K562 (cell line): ENCODE data around the gene IL17D. TPM values are rescaled to one million over a fixed set of nuclear protein-coding genes. Genes with fewer than 3 reads are reported as not detected.

Source experiments
- ATAC-seq: fragments of 200-7000 bp; cut with Tn5 transposase; 3 replicates; pipeline ENCODE4 v1.9.1; 2020; ENCODE audit warnings: moderate library complexity
- BruUV-seq: library from RNA; stranded (reverse); fragments of 400-500 nt; replicated peaks from 2 replicates; lab custom pipeline; 2021; lab: Mats Ljungman, UMichigan
- CTCF ChIA-PET: fragments of 300-600 bp; formaldehyde crosslinking; extraction: SDS; loops from one replicate; lab custom pipeline; 2021; ENCODE audit warnings: low intra/inter-chr PET ratio; lab: Yijun Ruan, JAX
- POLR2A ChIA-PET: fragments of 300-600, 350-650 bp; sonication (Branson Sonifier 250); formaldehyde crosslinking; extraction: SDS; loops from one replicate; lab custom pipeline; 2021; ENCODE audit warnings: antibody characterized with exemption, inconsistent platforms; lab: Yijun Ruan, JAX
- DNase-seq, 4 experiments: peaks; one replicate each; pipeline versions ENCODE4 v3.0.0 to v3.0.0-alpha.2; 2011 to 2018; ENCODE audit warnings: low spot score in 3 of 4, mixed read lengths in 3 of 4; ENCODE audit errors: extremely low read depth in 1 of 4
- FAIRE-seq: peaks from 2 replicates; lab custom pipeline; 2011; peaks lifted over from hg19 to GRCh38; lab: Jason Lieb, UNC
- H2AFZ ChIP-seq: 2 replicates; pipeline ENCODE4 v1.6.0; 2011; ENCODE audit warnings: low read depth, low read length, control low read depth, inconsistent platforms
- H3K27ac ChIP-seq: fragments of 200-600 bp; 3 replicates; pipeline ENCODE4 v1.8.0; 2011; ENCODE audit warnings: low read depth, mild to moderate bottlenecking, control low read depth, inconsistent platforms, low read length, moderate library complexity, mixed read lengths; ENCODE audit errors: extremely low read depth
- H3K27me3 ChIP-seq, 2 experiments: fragments of 300-600 bp in 1 of 2; 2 replicates in 1 of 2; 3 replicates in 1 of 2; pipeline versions ENCODE4 v1.6.0 to v1.8.0; 2011; ENCODE audit warnings: inconsistent platforms in 2 of 2, low read length in 2 of 2, mild to moderate bottlenecking in 1 of 2, mixed read lengths in 1 of 2, moderate library complexity in 1 of 2; ENCODE audit not compliant: control insufficient read depth in 2 of 2, insufficient read depth in 2 of 2
- H3K36me3 ChIP-seq: fragments of 300-600 bp; 3 replicates; pipeline ENCODE4 v1.8.0; 2011; ENCODE audit warnings: mild to moderate bottlenecking, low read length, inconsistent platforms; ENCODE audit not compliant: control insufficient read depth, insufficient read depth
- H3K4me1 ChIP-seq, 2 experiments: fragments of 200-600 bp in 1 of 2; replicated peaks in 1 of 2; 2 replicates in 1 of 2; 3 replicates in 1 of 2; pipeline versions ENCODE4 v1.5.1 to v1.8.0; 2011; ENCODE audit warnings: inconsistent platforms in 2 of 2, low read length in 2 of 2, mild to moderate bottlenecking in 1 of 2, mixed read lengths in 1 of 2, moderate library complexity in 1 of 2; ENCODE audit not compliant: control insufficient read depth in 2 of 2, insufficient read depth in 2 of 2
- H3K4me2 ChIP-seq: 2 replicates; pipeline ENCODE4 v1.6.1; 2011; ENCODE audit warnings: low read length, control low read depth, inconsistent platforms, mixed read lengths; ENCODE audit not compliant: insufficient read depth
- H3K4me3 ChIP-seq: fragments of 200-600 bp; sonication (generic), shearing (Covaris generic); 2 replicates; pipeline ENCODE4 v1.5.1; 2016; ENCODE audit warnings: control low read depth, inconsistent platforms
- H3K79me2 ChIP-seq: fragments of 200-600 bp; 3 replicates; pipeline ENCODE4 v1.8.0; 2011; ENCODE audit warnings: low read length, inconsistent platforms; ENCODE audit not compliant: control insufficient read depth, insufficient read depth
- H3K9ac ChIP-seq, 2 experiments: 2 replicates each; pipeline versions ENCODE4 v1.6.0 to v1.6.1; 2011; ENCODE audit warnings: low read depth in 2 of 2, low read length in 2 of 2, control low read depth in 1 of 2, inconsistent platforms in 1 of 2, mild to moderate bottlenecking in 1 of 2, mixed read lengths in 1 of 2; ENCODE audit not compliant: insufficient read depth in 1 of 2
- H3K9me1 ChIP-seq: one replicate; pipeline ENCODE4 v1.6.0; 2011; ENCODE audit warnings: inconsistent platforms, mild to moderate bottlenecking, low read length, moderate library complexity; ENCODE audit not compliant: control insufficient read depth, insufficient read depth
- H3K9me3 ChIP-seq: replicated peaks from 2 replicates; pipeline ENCODE4 v1.5.1; 2011; ENCODE audit warnings: low read depth, low read length, inconsistent platforms; ENCODE audit not compliant: control insufficient read depth, insufficient read depth
- H4K20me1 ChIP-seq: replicated peaks from 2 replicates; pipeline ENCODE4 v1.6.1; 2011; ENCODE audit warnings: low read length, inconsistent platforms, mixed read lengths; ENCODE audit not compliant: control insufficient read depth, insufficient read depth
- CCNT2 ChIP-seq: IDR thresholded peaks from 2 replicates; pipeline ENCODE4 v1.6.1; 2011; ENCODE audit warnings: borderline replicate concordance, low read depth, mild to moderate bottlenecking, moderate library complexity, mixed read lengths, low read length; ENCODE audit not compliant: insufficient read length; ENCODE audit errors: extremely low read depth
- KAT7 ChIP-seq: sonication (generic); formaldehyde crosslinking; IDR thresholded peaks from 2 replicates; pipeline ENCODE4 v1.8.0; 2022; ENCODE audit warnings: missing genetic modification reagents, mild to moderate bottlenecking, borderline replicate concordance
- MCM5 ChIP-seq: fragments of 450-650 bp; IDR thresholded peaks from 2 replicates; pipeline ENCODE4 v1.6.1; 2016; ENCODE audit warnings: low read depth
- MIER1 ChIP-seq: fragments of 450-650 bp; IDR thresholded peaks from 2 replicates; pipeline ENCODE4 v1.6.1; 2016; ENCODE audit warnings: antibody characterized with exemption, mild to moderate bottlenecking, low read depth
- NFIC ChIP-seq: fragments of 450-650 bp; IDR thresholded peaks from 2 replicates; pipeline ENCODE4 v1.6.1; 2017; ENCODE audit warnings: mild to moderate bottlenecking, inconsistent platforms
- PCBP2 ChIP-seq: fragments of 200-400 bp; formaldehyde crosslinking; IDR thresholded peaks from 2 replicates; pipeline ENCODE4 v1.6.1; 2018; ENCODE audit warnings: low read length, low read depth, mild to moderate bottlenecking, moderate library complexity; ENCODE audit not compliant: poor library complexity, severe bottlenecking
- POLR3G ChIP-seq: IDR thresholded peaks from 2 replicates; pipeline ENCODE4 v1.6.1; 2011; ENCODE audit not compliant: insufficient read length, insufficient replicate concordance; ENCODE audit errors: extremely low read depth
- RREB1 ChIP-seq: fragments of 250-450 bp; sonication (Bioruptor Pico); IDR thresholded peaks from 2 replicates; pipeline ENCODE4 v1.4.0; 2020
- SRF ChIP-seq, 2 experiments: fragments of 250-450, 450-650 bp in 1 of 2; sonication (Bioruptor Pico) in 1 of 2; sonication (generic) in 1 of 2; formaldehyde crosslinking; IDR thresholded peaks; 2 replicates each; pipeline versions ENCODE4 v1.5.0 to v1.5.1; 2020 to 2022; ENCODE audit warnings: mild to moderate bottlenecking in 1 of 2, missing genetic modification reagents in 1 of 2
- TAF9B ChIP-seq: fragments of 450-650 bp; IDR thresholded peaks from 2 replicates; pipeline ENCODE4 v1.6.1; 2018; ENCODE audit warnings: mild to moderate bottlenecking; ENCODE audit not compliant: partially characterized antibody
- THAP12 ChIP-seq: fragments of 250-450 bp; sonication (Bioruptor Pico); IDR thresholded peaks from 2 replicates; pipeline ENCODE4 v1.9.0; 2021; ENCODE audit warnings: mild to moderate bottlenecking, inconsistent platforms
- TRIM24 ChIP-seq, 2 experiments: fragments of 450-650 bp; IDR thresholded peaks; 2 replicates each; pipeline ENCODE4 v1.6.1; 2016
- ZNF449 ChIP-seq: fragments of 250-450 bp; sonication (Bioruptor Pico); IDR thresholded peaks from 2 replicates; pipeline ENCODE4 v1.8.0; 2022; ENCODE audit warnings: moderate library complexity, mild to moderate bottlenecking, inconsistent platforms
- ZNF583 ChIP-seq: fragments of 250-450 bp; sonication (Bioruptor Pico); IDR thresholded peaks from 2 replicates; pipeline ENCODE4 v1.4.0; 2020
- WGBS: fragments of 100-300 bp; shearing (Covaris generic); methylation state at CpG from one replicate; pipeline ENCODE4 v1.1.6; 2016; ENCODE audit warnings: low coverage, mixed read lengths; ENCODE audit not compliant: insufficient coverage; ENCODE audit errors: missing lambda C conversion rate; 5-methylcytosine and 5-hydroxymethylcytosine counted together
- in situ Hi-C: fragments of 300-500 bp; cut with MboI; formaldehyde crosslinking; loops from 4 replicates; pipeline ENCODE4 v1.15.0; 2018; ENCODE audit warnings: inconsistent platforms, mixed read lengths
- intact Hi-C: fragments of 100-400 bp; cut with micrococcal nuclease; formaldehyde crosslinking; loops from 2 replicates; pipeline ENCODE4 v1.14.2; 2022
- polyA plus RNA-seq, 8 experiments: library from polyadenylated mRNA; depleted of rRNA in 4 of 8; stranded (reverse) in 5 of 8; unstranded in 3 of 8; fragments of >200 nt; fragmentation: Nextera tagmentation in 2 of 8; fragmentation: Illumina TruSeq in 1 of 8; extraction: Ambion mirVana in 2 of 8; extraction: Trizol in 1 of 8; gene quantifications; 2 replicates each; pipeline versions ENCODE4 v1.2.1 to v1.2.3, GENCODE V29; 2011 to 2014; ENCODE audit warnings: inconsistent platforms in 1 of 8, missing spikeins in 1 of 8
- total RNA-seq, 7 experiments: library from RNA; depleted of rRNA in 6 of 7; stranded (reverse); fragments of >200 nt in 6 of 7; fragmentation: Illumina TruSeq in 2 of 7; extraction: Trizol in 2 of 7; gene quantifications; 2 replicates each; pipeline versions ENCODE4 v1.2.1 to v1.2.3, GENCODE V29; 2011 to 2021; ENCODE audit warnings: low replicate concordance in 1 of 7

The IL17D gene
- total and polyA plus RNA-seq, 9 of the 15 experiments (the other 6 are each of a cell fraction or from before 2014, with no cell fraction given) = 0.04 to 0.55 (median 0.13) TPM; not detected in 4

GRCh38 chr13:20719783-20720182 is 16.3 kb downstream of the IL17D start:
- intact Hi-C loops = no loop called here
- 4% methylated on average over 12 of the region's 13 CpGs for WGBS
- in situ Hi-C loops = loop anchor here (5.0 to 10.0 kb wide), 2 partner anchors 205 to 227 kb away; no protein-coding TSS in a partner anchor
- peaks cover 0 to 22% of the 10 kb centered on the region in 2 experiments; a peak in 3 of 5 replicates for H3K4me1 ChIP-seq
- no peak for FAIRE-seq
- no peak for DNase-seq
- no peaks in the 10 kb centered on the region for H3K9me3 ChIP-seq
- no peak overlapping the region for H2AFZ ChIP-seq
- H3K9me1 ChIP-seq = no peaks in the 10 kb centered on the region
- no peaks in the 10 kb centered on the region for H3K36me3 ChIP-seq
- no peaks in the 10 kb centered on the region for H4K20me1 ChIP-seq
- peaks cover 0 to 16% of the 10 kb centered on the region in 2 experiments; a peak in 2 of 5 replicates for H3K27me3 ChIP-seq
- ATAC-seq = no peak
- no peak overlapping the region for H3K4me2 ChIP-seq
- BruUV-seq = no TSS peak
- no peak overlapping the region for H3K9ac ChIP-seq
- no peak overlapping the region for H3K27ac ChIP-seq
- H3K79me2 ChIP-seq = no peaks in the 10 kb centered on the region
- CTCF ChIA-PET = no interaction called here
- no peak overlapping the region for H3K4me3 ChIP-seq
- POLR2A ChIA-PET = no interaction called here
- TF ChIP-seq SRF (CRISPR knock-in tag; IDR thresholded peaks at IDR 0.05) (no peak), THAP12 (no peak), CCNT2 (no peak), TRIM24 (IDR thresholded peaks at IDR 0.05) (no peak), RREB1 (CRISPR knock-in tag) (no peak), PCBP2 (no peak), NFIC (no peak), TAF9B (no peak), MIER1 (no peak), ZNF583 (CRISPR knock-in tag) (no peak), MCM5 (no peak), POLR3G (no peak), ZNF449 (no peak), KAT7 (no peak)
